Spleen (tissue), 7 donors: ENCODE results near the gene SH3D19.

Source experiments
- CTCF ChIP-seq, 11 experiments: fragments of 200-600 bp in 7 of 11; fragments of 450-650 bp in 4 of 11; sonication (generic) in 4 of 11; IDR thresholded peaks in 8 of 11; conservative IDR thresholded peaks in 3 of 11; 1 replicate in 7 of 11; 2 replicates in 4 of 11; pipeline versions ENCODE4 v1.4.0 to v1.8.0; 2016 to 2021; ENCODE audit warnings: antibody characterized with exemption in 11 of 11, inconsistent platforms in 4 of 11, mild to moderate bottlenecking in 1 of 11
- POLR2AphosphoS5 ChIP-seq, 3 donors: sonication (generic); formaldehyde crosslinking; IDR thresholded peaks; one replicate each; pipeline ENCODE4 v1.5.1; 2017; ENCODE audit warnings: antibody characterized with exemption in 3 of 3
- donor health status: DM: no; HTN: no; CAD: no; lungs with moderate emphysema.
- donor health status: DM: no; HTN: no; CAD: no.
- donor health status: DM: no; HTN: no; CAD: no.

- no peak for TF ChIP-seq POLR2AphosphoS5 (IDR thresholded peaks at IDR 0.05)
- TF ChIP-seq CTCF (IDR thresholded peaks at IDR 0.05 in 8 of 11, conservative IDR thresholded peaks at IDR 0.05 in 3 of 11), result no peak
Observed at GRCh38 chr4:151248519-151248918, 76.9 kb downstream of the SH3D19 start.
